ENCODE results near the gene NASP. TPM values are rescaled to one million over a fixed set of nuclear protein-coding genes. Genes with fewer than 3 reads are reported as not detected.

NASP gene
- total and polyA plus RNA-seq, 2 of the 13 experiments (the other 11 are each of a cell fraction or from before 2014, with no cell fraction given), result 132 to 256 TPM

DNA sequence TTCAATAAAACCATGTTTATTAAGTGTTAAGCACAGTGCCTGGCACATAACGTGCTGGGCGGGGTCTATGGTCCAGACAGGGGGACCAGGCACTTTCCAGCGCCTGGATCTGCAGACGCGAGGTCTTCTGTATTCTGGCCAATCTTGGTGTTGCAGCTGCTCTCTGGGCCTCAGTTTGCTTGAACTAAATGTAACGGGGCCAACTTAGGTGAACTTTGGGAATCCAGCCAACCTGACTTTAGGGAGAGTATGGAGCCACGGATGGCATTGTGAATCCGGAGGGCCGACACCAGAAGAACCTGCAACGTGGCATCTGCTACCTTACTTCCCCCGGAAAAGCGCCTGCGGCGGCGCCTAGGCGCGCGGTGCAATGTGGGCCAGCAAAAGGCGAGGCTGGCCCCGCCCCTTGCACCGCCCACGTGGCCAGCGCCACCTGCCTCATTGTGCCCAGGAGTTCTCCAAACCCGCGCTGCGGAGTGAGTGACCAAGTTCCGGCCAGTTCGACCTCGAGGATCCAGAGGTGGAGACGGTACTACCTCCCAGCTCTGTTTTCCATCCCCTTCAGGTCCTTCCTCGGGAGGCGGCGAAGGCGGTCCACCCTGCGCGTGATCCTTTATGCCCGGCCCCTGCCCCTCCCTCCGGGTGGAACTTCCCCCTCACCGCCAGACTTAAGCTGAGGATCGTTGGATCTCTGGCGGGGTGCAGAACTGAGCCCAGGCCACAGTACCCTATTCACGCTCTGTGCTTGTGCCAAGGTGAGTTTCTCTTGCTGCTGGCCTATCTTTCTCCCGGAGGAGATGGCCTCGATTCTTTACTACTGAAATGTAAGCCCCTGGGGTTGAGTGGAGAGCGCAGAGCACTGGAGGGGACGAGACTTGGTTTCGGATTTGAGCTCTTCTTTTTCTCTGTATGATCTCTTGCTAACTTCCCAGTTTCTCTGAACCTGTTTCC lies 33.2 kb upstream of the NASP start, which contains the start of gene AKR1A1 (continued):
- TF ChIP-seq ZNF451 (CRISPR knock-in tag; IDR thresholded peaks at IDR 0.05), result peak; percentile 81; the same call in 1 of the 2 replicates
- TF ChIP-seq ZNF678 (CRISPR knock-in tag; IDR thresholded peaks at IDR 0.05), result no peak
- TF ChIP-seq, protein P1, sequence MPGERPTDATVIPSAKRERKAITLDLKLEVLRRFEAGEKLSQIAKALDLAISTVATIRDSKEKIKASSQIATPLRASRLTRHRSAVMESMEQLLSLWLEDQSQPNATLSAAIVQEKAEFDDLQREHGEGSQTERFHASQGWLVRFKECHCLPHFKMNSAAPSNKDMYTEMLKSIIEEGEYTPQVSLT (CRISPR knock-in tag; IDR thresholded peaks at IDR 0.05; ENCODE audit: borderline replicate concordance, low read depth), result peak; percentile 78; the same call in 1 of the 2 replicates
- no peak for TF ChIP-seq FOXK1 (CRISPR knock-in tag; IDR thresholded peaks at IDR 0.05; ENCODE audit: borderline replicate concordance, low read depth)
- no peak for TF ChIP-seq TCF12 (IDR thresholded peaks at IDR 0.05)
- TF ChIP-seq TCF12 (CRISPR knock-in tag; IDR thresholded peaks at IDR 0.05), result peak; percentile 90
- TF ChIP-seq NR3C1 (CRISPR knock-in tag; IDR thresholded peaks at IDR 0.05), result no peak
- TF ChIP-seq KMT2A (CRISPR knock-in tag; IDR thresholded peaks at IDR 0.05), result peak; percentile 92
- peak; percentile 92 for TF ChIP-seq TAF1 (CRISPR knock-in tag; IDR thresholded peaks at IDR 0.05)
- peak; percentile 58; the same call in 1 of the 2 replicates for TF ChIP-seq POGZ (CRISPR knock-in tag; IDR thresholded peaks at IDR 0.05)
- no peak for TF ChIP-seq FOSL1 (CRISPR knock-in tag; IDR thresholded peaks at IDR 0.05; ENCODE audit: borderline replicate concordance)
- no peak for TF ChIP-seq NFIB (CRISPR knock-in tag; IDR thresholded peaks at IDR 0.05; ENCODE audit: borderline replicate concordance)
- peak; percentile 94 for TF ChIP-seq ZNF350 (CRISPR knock-in tag; IDR thresholded peaks at IDR 0.05; ENCODE audit: borderline replicate concordance, low read depth)
- no peak; the same call in 1 of the 2 replicates for TF ChIP-seq SMC3 (IDR thresholded peaks at IDR 0.05; ENCODE audit: low read length)
- TF ChIP-seq YY1 (IDR thresholded peaks at IDR 0.05; ENCODE audit: insufficient read depth, insufficient replicate concordance, low read depth, low read length), result peak; percentile 77
- TF ChIP-seq GTF2F1 (IDR thresholded peaks at IDR 0.05; ENCODE audit: low read length), result peak; percentile 84
- TF ChIP-seq RARG (CRISPR knock-in tag; IDR thresholded peaks at IDR 0.05; ENCODE audit: low read depth), result no peak
- no peak for TF ChIP-seq NFE2L2 (IDR thresholded peaks at IDR 0.05; ENCODE audit: low read length)
- TF ChIP-seq ZBTB21 (CRISPR knock-in tag; IDR thresholded peaks at IDR 0.05), result peak; percentile 14; the same call in 1 of the 2 replicates
- no peak for TF ChIP-seq ELK4 (CRISPR knock-in tag; IDR thresholded peaks at IDR 0.05; ENCODE audit: borderline replicate concordance)
- TF ChIP-seq ZNF709 (CRISPR knock-in tag; IDR thresholded peaks at IDR 0.05), result peak; percentile 79
- TF ChIP-seq, protein P2, sequence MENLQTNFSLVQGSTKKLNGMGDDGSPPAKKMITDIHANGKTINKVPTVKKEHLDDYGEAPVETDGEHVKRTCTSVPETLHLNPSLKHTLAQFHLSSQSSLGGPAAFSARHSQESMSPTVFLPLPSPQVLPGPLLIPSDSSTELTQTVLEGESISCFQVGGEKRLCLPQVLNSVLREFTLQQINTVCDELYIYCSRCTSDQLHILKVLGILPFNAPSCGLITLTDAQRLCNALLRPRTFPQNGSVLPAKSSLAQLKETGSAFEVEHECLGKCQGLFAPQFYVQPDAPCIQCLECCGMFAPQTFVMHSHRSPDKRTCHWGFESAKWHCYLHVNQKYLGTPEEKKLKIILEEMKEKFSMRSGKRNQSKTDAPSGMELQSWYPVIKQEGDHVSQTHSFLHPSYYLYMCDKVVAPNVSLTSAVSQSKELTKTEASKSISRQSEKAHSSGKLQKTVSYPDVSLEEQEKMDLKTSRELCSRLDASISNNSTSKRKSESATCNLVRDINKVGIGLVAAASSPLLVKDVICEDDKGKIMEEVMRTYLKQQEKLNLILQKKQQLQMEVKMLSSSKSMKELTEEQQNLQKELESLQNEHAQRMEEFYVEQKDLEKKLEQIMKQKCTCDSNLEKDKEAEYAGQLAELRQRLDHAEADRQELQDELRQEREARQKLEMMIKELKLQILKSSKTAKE (CRISPR knock-in tag; IDR thresholded peaks at IDR 0.05; ENCODE audit: borderline replicate concordance), result no peak
- 0 out of 2 replicates have a peak, but pooled peaks have one; percentile 66 for TF ChIP-seq CAMTA2 (CRISPR knock-in tag; IDR thresholded peaks at IDR 0.05; ENCODE audit: borderline replicate concordance)
- TF ChIP-seq NFYC (CRISPR knock-in tag; IDR thresholded peaks at IDR 0.05), result no peak; the same call in 1 of the 2 replicates
- TF ChIP-seq YEATS4 (CRISPR knock-in tag; IDR thresholded peaks at IDR 0.05; ENCODE audit: borderline replicate concordance), result peak; percentile 100
- peak; percentile 88; the same call in 1 of the 2 replicates for TF ChIP-seq ZNF224 (CRISPR knock-in tag; IDR thresholded peaks at IDR 0.05)

All from HepG2 (cell line).